ENCODE data around the gene UNC5A.

UNC5A gene

GRCh38 chr5:176888865-176889165 lies 78.5 kb downstream of the UNC5A start:
- H3K4me3 ChIP-seq (ENCODE audit: low read depth, low read length) = no peak overlapping the region
- no peak for TF ChIP-seq CTCF (IDR thresholded peaks at IDR 0.05; ENCODE audit: low read depth, low read length, missing control alignments)
- DNase-seq (ENCODE audit: low read depth) = no peak

GRCh38 chr5:176889321-176890280 lies 79.2 kb downstream of the UNC5A start:
- H3K4me3 ChIP-seq (ENCODE audit: low read depth, low read length) = no peak overlapping the region
- DNase-seq (ENCODE audit: low read depth) = no peak
- no peak for TF ChIP-seq CTCF (IDR thresholded peaks at IDR 0.05; ENCODE audit: low read depth, low read length, missing control alignments)

GRCh38 chr5:176890455-176891330 lies 80.3 kb downstream of the UNC5A start:
- no peak for DNase-seq (ENCODE audit: low read depth)
- no peak overlapping the region for H3K4me3 ChIP-seq (ENCODE audit: low read depth, low read length)
- TF ChIP-seq CTCF (IDR thresholded peaks at IDR 0.05; ENCODE audit: low read depth, low read length, missing control alignments) = no peak

GRCh38 chr5:176891331-176891958 lies 81.1 kb downstream of the UNC5A start:
- TF ChIP-seq CTCF (IDR thresholded peaks at IDR 0.05; ENCODE audit: low read depth, low read length, missing control alignments) = no peak
- no peak overlapping the region for H3K4me3 ChIP-seq (ENCODE audit: low read depth, low read length)
- no peak for DNase-seq (ENCODE audit: low read depth)

GRCh38 chr5:176892663-176893062 lies 82.3 kb downstream of the UNC5A start:
- no peak for TF ChIP-seq CTCF (IDR thresholded peaks at IDR 0.05; ENCODE audit: low read depth, low read length, missing control alignments)
- H3K4me3 ChIP-seq (ENCODE audit: low read depth, low read length) = no peak overlapping the region
- DNase-seq (ENCODE audit: low read depth) = no peak

GRCh38 chr5:176894298-176894697 lies 83.9 kb downstream of the UNC5A start:
- DNase-seq (ENCODE audit: low read depth) = no peak
- no peak for TF ChIP-seq CTCF (IDR thresholded peaks at IDR 0.05; ENCODE audit: low read depth, low read length, missing control alignments)
- H3K4me3 ChIP-seq (ENCODE audit: low read depth, low read length) = no peak overlapping the region
